Body of pancreas (tissue), 4 donors: Measurements from ENCODE around the gene HSF5. TPM values are rescaled to one million over a fixed set of nuclear protein-coding genes. Genes with fewer than 3 reads are reported as not detected.

Experiments used
- ATAC-seq: fragments of 150-250 bp; one replicate; pipeline ENCODE4 v1.9.1; 2016
- DNase-seq, 4 donors: peaks; one replicate each; pipeline ENCODE4 v3.0.0-alpha.2; 2019
- H3K27ac ChIP-seq, 4 donors: fragments of 200-600 bp; sonication (generic); 1 replicate in 3 of 4; 2 replicates in 1 of 4; pipeline versions ENCODE4 v1.5.1 to v1.6.1; 2016 to 2019; ENCODE audit warnings: mild to moderate bottlenecking in 1 of 4, mixed read lengths in 1 of 4, moderate library complexity in 1 of 4
- H3K27me3 ChIP-seq, 2 donors: fragments of 200-600 bp; sonication (generic); one replicate each; pipeline ENCODE4 v1.6.0; 2016; ENCODE audit warnings: mild to moderate bottlenecking in 1 of 2
- H3K36me3 ChIP-seq, 2 donors: fragments of 200-600 bp; sonication (generic); replicated peaks in 1 of 2; 2 replicates each; pipeline ENCODE4 v1.5.1; 2016; ENCODE audit warnings: low read depth in 2 of 2; ENCODE audit not compliant: insufficient read depth in 1 of 2
- H3K4me1 ChIP-seq: fragments of 200-600 bp; sonication (generic); one replicate; pipeline ENCODE4 v1.6.0; 2016
- H3K4me3 ChIP-seq, 2 donors: fragments of 200-600 bp; sonication (generic); 1 replicate in 1 of 2; 2 replicates in 1 of 2; pipeline ENCODE4 v1.5.1; 2016 to 2019
- H3K9me3 ChIP-seq, 3 donors: fragments of 200-600 bp; sonication (generic); 1 replicate in 2 of 3; 2 replicates in 1 of 3; pipeline ENCODE4 v1.5.1; 2016
- CTCF ChIP-seq, 7 experiments: fragments of 450-650 bp in 4 of 7; fragments of 200-600 bp in 3 of 7; sonication (generic) in 3 of 7; IDR thresholded peaks; one replicate each; pipeline ENCODE4 v1.5.1; 2016 to 2019; ENCODE audit warnings: antibody characterized with exemption in 7 of 7
- POLR2A ChIP-seq, 3 donors: fragments of 450-650 bp; IDR thresholded peaks; one replicate each; pipeline ENCODE4 v1.6.1; 2016; ENCODE audit warnings: antibody characterized with exemption in 3 of 3, mild to moderate bottlenecking in 2 of 3
- WGBS, 2 donors: methylation state at CpG; one replicate each; pipeline ENCODE4 v1.1.5; 2017; 5-methylcytosine and 5-hydroxymethylcytosine counted together
- intact Hi-C: fragments of 100-400 bp; cut with DNase I; formaldehyde crosslinking; loops from one replicate; pipeline ENCODE4 v1.15.1; 2023
- total RNA-seq, 2 donors: library from RNA; depleted of rRNA; stranded (reverse); fragments of >200 nt; gene quantifications; one replicate each; pipeline ENCODE4 v1.1.0, GENCODE V29; 2016

The HSF5 gene
- total RNA-seq, 2 donors from 2014 or later = not detected

- intact Hi-C loops = no loop called here
- ATAC-seq (no peak), DNase-seq (no peak)
- TF ChIP-seq CTCF (IDR thresholded peaks at IDR 0.05) (no peak), POLR2A (IDR thresholded peaks at IDR 0.05) (no peak)
- no peak overlapping the region for H3K4me3 ChIP-seq
- no peaks in the 10 kb centered on the region for H3K27me3 ChIP-seq
- H3K4me1 ChIP-seq = peaks cover 11% of the 10 kb centered on the region
- no peak overlapping the region for H3K27ac ChIP-seq
- H3K36me3 ChIP-seq = no peaks in the 10 kb centered on the region
- no peaks in the 10 kb centered on the region for H3K9me3 ChIP-seq
- WGBS, 2 donors = 54% methylated on average over 3 of the region's 3 CpGs; no CpG with 5 or more reads in 1 of the 2 donors
These were observed 42.9 kb upstream of the HSF5 start for GRCh38 chr17:58531122-58531521.

GRCh38 chr17:58530655-58531054, 42.4 kb upstream of the HSF5 start:
- no peak for ATAC-seq
- H3K27ac ChIP-seq = no peak overlapping the region
- WGBS, 2 donors = 75 to 83% methylated on average over 2 of the region's 2 CpGs

GRCh38 chr17:58529275-58529674, 41.1 kb upstream of the HSF5 start:
- ATAC-seq (no peak), DNase-seq (no peak)
- TF ChIP-seq CTCF (IDR thresholded peaks at IDR 0.05) (no peak), POLR2A (IDR thresholded peaks at IDR 0.05) (no peak)
- Histone ChIP-seq H3K9me3 (no peaks in the 10 kb centered on the region), H3K27ac (no peak overlapping the region), H3K36me3 (no peaks in the 10 kb centered on the region), H3K4me1 (peaks cover 11% of the 10 kb centered on the region), H3K4me3 (no peak overlapping the region), H3K27me3 (no peaks in the 10 kb centered on the region)
- 63 to 71% methylated on average over 1 of the region's 1 CpG for WGBS, 2 donors
- intact Hi-C loops = loop anchor here (10.0 kb wide), 1 partner anchor 476 kb away; no protein-coding TSS in a partner anchor

More at GRCh38 chr17:58530655-58531054, 42.4 kb upstream of the HSF5 start:
- Histone ChIP-seq H3K4me1 (peaks cover 11% of the 10 kb centered on the region), H3K9me3 (no peaks in the 10 kb centered on the region), H3K36me3 (no peaks in the 10 kb centered on the region), H3K4me3 (no peak overlapping the region), H3K27me3 (no peaks in the 10 kb centered on the region)
- intact Hi-C loops = no loop called here
- no peak for DNase-seq
- TF ChIP-seq CTCF (IDR thresholded peaks at IDR 0.05) = no peak
- no peak for TF ChIP-seq POLR2A (IDR thresholded peaks at IDR 0.05)

GRCh38 chr17:58528443-58528842, 40.2 kb upstream of the HSF5 start:
- no peaks in the 10 kb centered on the region for H3K9me3 ChIP-seq
- intact Hi-C loops = loop anchor here (10.0 kb wide), 1 partner anchor 476 kb away; no protein-coding TSS in a partner anchor
- DNase-seq (no peak), ATAC-seq (no peak)
- whole genome bisulfite sequencing, 2 donors = 33 to 34% methylated on average over 3 of the region's 3 CpGs
- H3K4me1 ChIP-seq = peaks cover 11% of the 10 kb centered on the region
- H3K4me3 ChIP-seq = no peak overlapping the region
- no peaks in the 10 kb centered on the region for H3K36me3 ChIP-seq
- no peak overlapping the region for H3K27ac ChIP-seq
- H3K27me3 ChIP-seq = no peaks in the 10 kb centered on the region
- TF ChIP-seq POLR2A (IDR thresholded peaks at IDR 0.05) = no peak
- TF ChIP-seq CTCF (IDR thresholded peaks at IDR 0.05) = no peak

- WGBS, 2 donors = 44 to 58% methylated on average over 3 of the region's 3 CpGs
- no peak overlapping the region for H3K4me3 ChIP-seq
- no peaks in the 10 kb centered on the region for H3K27me3 ChIP-seq
- TF ChIP-seq CTCF (IDR thresholded peaks at IDR 0.05) = no peak
- TF ChIP-seq POLR2A (IDR thresholded peaks at IDR 0.05) = no peak
- no peaks in the 10 kb centered on the region for H3K9me3 ChIP-seq
- H3K4me1 ChIP-seq = peaks cover 11% of the 10 kb centered on the region
- H3K27ac ChIP-seq = no peak overlapping the region
- intact Hi-C loops = loop anchor here (10.0 kb wide), 1 partner anchor 477 kb away; no protein-coding TSS in a partner anchor
- no peak for DNase-seq
- ATAC-seq = no peak
- H3K36me3 ChIP-seq = no peaks in the 10 kb centered on the region
These were observed 39.7 kb upstream of the HSF5 start for GRCh38 chr17:58527949-58528348.
